ENCODE data around the gene GUK1.

GUK1 gene

GRCh38 chr1:228171221-228171891 lies 31.3 kb downstream of the GUK1 start:
- TF ChIP-seq, protein P1, sequence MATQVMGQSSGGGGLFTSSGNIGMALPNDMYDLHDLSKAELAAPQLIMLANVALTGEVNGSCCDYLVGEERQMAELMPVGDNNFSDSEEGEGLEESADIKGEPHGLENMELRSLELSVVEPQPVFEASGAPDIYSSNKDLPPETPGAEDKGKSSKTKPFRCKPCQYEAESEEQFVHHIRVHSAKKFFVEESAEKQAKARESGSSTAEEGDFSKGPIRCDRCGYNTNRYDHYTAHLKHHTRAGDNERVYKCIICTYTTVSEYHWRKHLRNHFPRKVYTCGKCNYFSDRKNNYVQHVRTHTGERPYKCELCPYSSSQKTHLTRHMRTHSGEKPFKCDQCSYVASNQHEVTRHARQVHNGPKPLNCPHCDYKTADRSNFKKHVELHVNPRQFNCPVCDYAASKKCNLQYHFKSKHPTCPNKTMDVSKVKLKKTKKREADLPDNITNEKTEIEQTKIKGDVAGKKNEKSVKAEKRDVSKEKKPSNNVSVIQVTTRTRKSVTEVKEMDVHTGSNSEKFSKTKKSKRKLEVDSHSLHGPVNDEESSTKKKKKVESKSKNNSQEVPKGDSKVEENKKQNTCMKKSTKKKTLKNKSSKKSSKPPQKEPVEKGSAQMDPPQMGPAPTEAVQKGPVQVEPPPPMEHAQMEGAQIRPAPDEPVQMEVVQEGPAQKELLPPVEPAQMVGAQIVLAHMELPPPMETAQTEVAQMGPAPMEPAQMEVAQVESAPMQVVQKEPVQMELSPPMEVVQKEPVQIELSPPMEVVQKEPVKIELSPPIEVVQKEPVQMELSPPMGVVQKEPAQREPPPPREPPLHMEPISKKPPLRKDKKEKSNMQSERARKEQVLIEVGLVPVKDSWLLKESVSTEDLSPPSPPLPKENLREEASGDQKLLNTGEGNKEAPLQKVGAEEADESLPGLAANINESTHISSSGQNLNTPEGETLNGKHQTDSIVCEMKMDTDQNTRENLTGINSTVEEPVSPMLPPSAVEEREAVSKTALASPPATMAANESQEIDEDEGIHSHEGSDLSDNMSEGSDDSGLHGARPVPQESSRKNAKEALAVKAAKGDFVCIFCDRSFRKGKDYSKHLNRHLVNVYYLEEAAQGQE (IDR thresholded peaks at IDR 0.05; ENCODE audit: low read depth) = no peak
- TF ChIP-seq EP300 (IDR thresholded peaks at IDR 0.05; ENCODE audit: borderline replicate concordance) (no peak), TAF1 (IDR thresholded peaks at IDR 0.05; ENCODE audit: low read depth) (no peak), CEBPB (IDR thresholded peaks at IDR 0.05) (no peak), ZBTB7A (IDR thresholded peaks at IDR 0.05; ENCODE audit: low read depth) (no peak), EGR1 (IDR thresholded peaks at IDR 0.05) (no peak), CREB1 (IDR thresholded peaks at IDR 0.05; ENCODE audit: low read depth) (no peak), YY1 (IDR thresholded peaks at IDR 0.05; ENCODE audit: low read depth) (no peak), MAX (IDR thresholded peaks at IDR 0.05) (no peak), RAD21 (IDR thresholded peaks at IDR 0.05; ENCODE audit: low read depth) (no peak), TEAD4 (IDR thresholded peaks at IDR 0.05) (no peak), TCF12 (IDR thresholded peaks at IDR 0.05; ENCODE audit: low read depth) (no peak), FOXM1 (IDR thresholded peaks at IDR 0.05; ENCODE audit: borderline replicate concordance, low read depth) (no peak), NFIC (IDR thresholded peaks at IDR 0.05) (no peak)
- TF ChIP-seq, protein P2, sequence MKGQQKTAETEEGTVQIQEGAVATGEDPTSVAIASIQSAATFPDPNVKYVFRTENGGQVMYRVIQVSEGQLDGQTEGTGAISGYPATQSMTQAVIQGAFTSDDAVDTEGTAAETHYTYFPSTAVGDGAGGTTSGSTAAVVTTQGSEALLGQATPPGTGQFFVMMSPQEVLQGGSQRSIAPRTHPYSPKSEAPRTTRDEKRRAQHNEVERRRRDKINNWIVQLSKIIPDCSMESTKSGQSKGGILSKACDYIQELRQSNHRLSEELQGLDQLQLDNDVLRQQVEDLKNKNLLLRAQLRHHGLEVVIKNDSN (IDR thresholded peaks at IDR 0.05) = no peak

DNA sequence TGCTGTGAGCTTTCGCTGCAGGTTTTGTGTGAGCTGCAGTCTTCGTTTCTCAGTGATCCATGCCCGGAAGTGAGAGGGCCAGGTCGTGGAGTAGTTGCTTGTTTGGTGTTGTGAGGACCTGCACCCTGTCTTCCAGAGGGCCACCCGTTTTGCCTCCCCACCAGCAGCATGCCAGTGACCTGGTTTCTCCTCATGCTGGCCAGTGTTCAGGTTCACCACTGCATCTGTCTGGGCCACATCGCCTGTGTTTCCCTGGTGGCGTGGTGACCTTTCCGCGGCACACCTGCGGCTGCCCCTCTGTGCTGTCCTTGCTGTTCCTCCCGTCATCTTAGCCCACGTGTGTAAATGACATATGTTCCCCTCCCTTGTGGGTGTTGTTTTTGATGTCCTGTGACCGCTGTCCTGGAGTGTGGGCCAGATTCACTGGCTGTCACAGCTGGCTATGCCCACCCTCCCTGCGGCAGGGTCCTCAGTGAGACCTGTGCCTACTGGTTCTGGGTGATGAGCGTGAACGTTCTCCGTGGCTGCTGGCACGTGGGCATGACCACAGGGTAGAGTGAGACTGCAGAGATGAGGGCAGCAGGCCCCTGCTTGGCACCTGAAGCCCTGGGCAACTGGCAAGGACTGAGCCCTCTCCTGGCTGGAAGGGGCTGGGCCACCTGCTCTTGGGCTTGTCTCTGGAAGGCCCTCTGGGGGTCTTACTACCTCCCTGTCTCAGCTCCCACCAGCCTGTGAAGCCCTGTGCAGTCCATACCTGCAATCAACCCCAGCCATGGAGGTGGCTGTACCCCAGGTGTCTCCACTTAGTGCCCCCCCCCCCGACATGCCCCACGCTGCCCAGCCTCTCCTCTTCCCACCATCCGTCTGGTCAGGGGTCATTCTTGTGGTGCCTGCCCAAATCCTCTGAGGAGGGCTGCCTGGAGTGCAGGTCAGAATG lies 32.8 kb downstream of the GUK1 start:
- TF ChIP-seq ZBTB7A (IDR thresholded peaks at IDR 0.05; ENCODE audit: low read depth) (no peak), CEBPB (IDR thresholded peaks at IDR 0.05) (no peak), NFIC (IDR thresholded peaks at IDR 0.05) (no peak), TCF12 (IDR thresholded peaks at IDR 0.05; ENCODE audit: low read depth) (no peak), RAD21 (IDR thresholded peaks at IDR 0.05; ENCODE audit: low read depth) (no peak), MAX (IDR thresholded peaks at IDR 0.05) (no peak), TEAD4 (IDR thresholded peaks at IDR 0.05) (no peak), TAF1 (IDR thresholded peaks at IDR 0.05; ENCODE audit: low read depth) (no peak), CREB1 (IDR thresholded peaks at IDR 0.05; ENCODE audit: low read depth) (no peak), EGR1 (IDR thresholded peaks at IDR 0.05) (no peak), EP300 (IDR thresholded peaks at IDR 0.05; ENCODE audit: borderline replicate concordance) (no peak), YY1 (IDR thresholded peaks at IDR 0.05; ENCODE audit: low read depth) (no peak), FOXM1 (IDR thresholded peaks at IDR 0.05; ENCODE audit: borderline replicate concordance, low read depth) (no peak)
- TF ChIP-seq, protein P1 (IDR thresholded peaks at IDR 0.05; ENCODE audit: low read depth) = no peak
- TF ChIP-seq, protein P2 (IDR thresholded peaks at IDR 0.05) = no peak

DNA sequence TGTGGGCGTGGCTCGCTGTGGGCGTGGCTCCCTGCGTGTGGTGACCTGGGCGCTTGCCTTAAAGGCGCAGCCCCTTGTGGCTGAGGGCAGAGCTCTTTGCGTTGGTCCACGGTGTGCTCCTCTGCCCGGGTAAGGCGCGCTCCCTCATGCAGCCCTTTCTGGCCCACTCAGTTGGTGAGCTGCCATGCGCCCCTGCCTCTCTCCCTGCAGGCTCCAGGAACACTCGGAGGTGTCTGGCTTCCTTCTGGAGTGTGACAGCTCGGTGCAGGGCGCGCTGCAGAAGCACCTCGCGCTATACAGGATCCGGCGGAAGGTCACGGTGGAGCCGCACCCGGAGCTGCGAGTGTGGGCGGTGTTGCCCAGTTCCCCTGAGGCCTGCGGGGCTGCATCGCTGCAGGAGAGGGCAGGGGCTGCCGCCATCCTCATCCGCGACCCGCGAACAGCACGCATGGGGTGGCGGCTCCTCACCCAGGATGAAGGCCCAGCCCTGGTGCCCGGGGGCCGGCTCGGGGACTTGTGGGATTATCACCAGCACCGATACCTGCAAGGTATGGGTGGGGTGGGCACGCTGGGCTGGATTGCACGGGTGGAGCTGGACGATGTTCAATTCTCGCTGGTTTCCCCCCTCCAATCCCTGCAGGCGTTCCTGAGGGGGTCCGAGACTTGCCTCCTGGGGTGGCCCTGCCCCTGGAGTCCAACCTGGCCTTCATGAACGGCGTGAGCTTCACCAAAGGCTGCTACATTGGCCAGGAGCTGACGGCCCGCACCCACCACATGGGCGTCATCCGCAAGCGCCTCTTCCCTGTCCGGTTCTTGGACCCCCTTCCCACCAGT lies 34.6 kb downstream of the GUK1 start:
- TF ChIP-seq TEAD4 (IDR thresholded peaks at IDR 0.05) (no peak), RAD21 (IDR thresholded peaks at IDR 0.05; ENCODE audit: low read depth) (no peak), CREB1 (IDR thresholded peaks at IDR 0.05; ENCODE audit: low read depth) (no peak), YY1 (IDR thresholded peaks at IDR 0.05; ENCODE audit: low read depth) (no peak), NFIC (IDR thresholded peaks at IDR 0.05) (no peak), TCF12 (IDR thresholded peaks at IDR 0.05; ENCODE audit: low read depth) (no peak), CEBPB (IDR thresholded peaks at IDR 0.05) (no peak), FOXM1 (IDR thresholded peaks at IDR 0.05; ENCODE audit: borderline replicate concordance, low read depth) (no peak), MAX (IDR thresholded peaks at IDR 0.05) (peak; percentile 57), EGR1 (IDR thresholded peaks at IDR 0.05) (0 out of 2 replicates have a peak, but pooled peaks have one; percentile 11)
- TF ChIP-seq, protein P2 (IDR thresholded peaks at IDR 0.05) = no peak
- TF ChIP-seq, protein P1 (IDR thresholded peaks at IDR 0.05; ENCODE audit: low read depth) = no peak
